GM20431 (cell line): ENCODE measurements around the gene MRPL34.

Experiments used
- in situ Hi-C: fragments of 300-500 bp; cut with MseI, MboI; formaldehyde crosslinking; loops from one replicate; pipeline ENCODE4 v1.15.0; 2020; ENCODE audit warnings: low sequenced_read_pairs; ENCODE audit not compliant: unreplicated experiment

The MRPL34 gene

DNA sequence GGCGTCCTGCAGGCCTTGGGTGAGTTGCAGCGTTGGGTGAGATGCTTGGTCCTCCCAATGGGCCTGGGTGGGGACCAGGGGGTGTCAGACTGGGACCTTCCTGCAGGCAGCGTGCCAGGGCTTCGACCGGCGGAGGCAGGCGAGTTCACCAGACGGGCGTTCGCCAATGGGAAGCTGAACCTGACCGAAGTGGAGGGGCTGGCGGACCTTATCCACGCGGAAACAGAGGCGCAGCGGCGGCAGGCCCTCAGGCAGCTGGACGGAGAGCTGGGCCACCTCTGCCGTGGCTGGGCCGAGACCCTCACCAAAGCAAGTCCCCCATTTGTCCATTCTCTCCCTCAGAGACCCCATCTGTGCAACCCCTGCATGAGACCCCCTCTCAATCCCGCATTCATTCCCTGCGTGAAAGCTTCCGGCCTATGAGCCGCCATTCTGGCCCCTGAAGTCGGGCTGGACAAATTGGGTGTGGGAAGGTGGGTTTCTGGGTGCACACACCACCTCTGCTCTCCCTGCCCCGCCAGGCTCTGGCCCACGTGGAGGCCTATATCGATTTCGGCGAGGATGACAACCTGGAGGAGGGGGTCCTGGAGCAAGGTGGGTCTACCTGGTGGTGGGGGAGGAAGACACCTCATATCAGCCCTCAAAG, 32.9 kb downstream of the MRPL34 start:
- in situ Hi-C loops, result no loop called here

DNA sequence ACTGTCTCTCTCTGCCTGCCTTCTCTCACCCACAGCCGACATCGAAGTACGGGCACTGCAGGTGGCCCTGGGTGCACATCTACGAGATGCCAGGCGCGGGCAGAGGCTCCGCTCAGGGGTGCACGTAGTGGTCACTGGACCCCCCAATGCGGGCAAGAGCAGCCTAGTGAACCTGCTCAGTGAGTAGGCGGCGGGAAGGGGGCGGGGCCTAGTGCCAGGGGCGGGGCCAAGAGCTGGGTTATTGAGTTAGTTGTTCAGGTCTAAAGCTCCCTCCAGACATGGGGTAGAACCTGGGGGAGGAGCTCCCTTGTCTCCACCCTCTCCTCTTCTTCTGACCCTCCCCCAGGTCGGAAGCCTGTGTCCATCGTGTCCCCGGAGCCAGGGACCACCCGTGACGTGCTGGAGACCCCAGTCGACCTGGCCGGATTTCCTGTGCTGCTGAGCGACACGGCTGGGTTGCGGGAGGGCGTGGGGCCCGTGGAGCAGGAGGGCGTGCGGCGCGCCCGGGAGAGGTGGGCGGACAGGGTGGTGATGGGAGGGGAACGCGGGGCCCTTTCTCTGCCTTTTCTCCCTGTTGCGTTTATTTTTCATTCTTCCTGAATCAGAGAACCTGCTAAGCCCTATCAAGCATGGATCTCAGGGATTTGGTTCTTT, 33.5 kb downstream of the MRPL34 start:
- in situ Hi-C loops, result no loop called here

GRCh38 chr19:17340302-17340870, 34.7 kb downstream of the MRPL34 start:
- in situ Hi-C loops, result loop anchor here (10.0 kb wide), 1 partner anchor 54 kb away; the partner anchor contains the start of gene CCDC194

- in situ Hi-C loops, result loop anchor here (10.0 kb wide), 1 partner anchor 54 kb away; the partner anchor contains the start of gene CCDC194
These were observed 35.2 kb downstream of the MRPL34 start for GRCh38 chr19:17340871-17341357.

DNA sequence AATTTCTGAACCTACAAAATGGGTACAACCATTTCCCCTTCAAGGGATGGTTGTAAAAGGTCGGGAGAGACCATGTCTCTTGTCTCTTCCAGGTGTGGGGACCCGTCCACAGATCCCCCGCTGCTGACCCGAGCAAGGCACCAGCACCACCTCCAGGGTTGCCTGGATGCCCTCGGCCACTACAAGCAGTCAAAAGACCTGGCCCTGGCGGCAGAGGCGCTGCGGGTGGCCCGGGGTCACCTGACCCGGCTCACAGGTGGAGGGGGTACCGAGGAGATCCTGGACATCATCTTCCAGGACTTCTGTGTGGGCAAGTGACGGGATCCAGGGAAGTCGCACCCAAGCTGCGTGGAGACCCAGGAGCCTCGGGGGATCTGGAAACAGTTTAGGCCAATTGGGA, 35.7 kb downstream of the MRPL34 start:
- in situ Hi-C loops, result loop anchor here (10.0 kb wide), 1 partner anchor 53 kb away; the partner anchor contains the start of gene CCDC194

DNA sequence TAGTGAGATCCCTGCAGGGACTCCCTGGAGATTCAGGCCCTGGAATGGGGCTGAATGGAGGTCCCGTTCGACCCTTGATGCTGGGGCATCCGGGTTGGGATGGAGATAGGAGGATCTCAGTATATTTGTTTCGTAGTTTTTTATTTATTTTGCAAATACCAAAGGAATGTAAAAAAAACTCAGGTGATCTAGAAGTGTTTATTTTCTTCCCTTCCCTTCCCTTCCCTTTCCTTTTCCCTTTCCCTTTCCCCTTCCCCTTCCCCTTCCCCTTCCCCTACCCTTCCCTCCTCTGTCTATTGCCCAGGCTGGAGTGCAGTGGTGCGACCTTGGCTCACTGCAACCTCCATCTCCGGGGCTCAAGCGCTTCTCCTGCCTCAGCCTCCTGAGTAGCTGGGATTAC, 36.2 kb downstream of the MRPL34 start:
- in situ Hi-C loops, result loop anchor here (10.0 kb wide), 1 partner anchor 53 kb away; the partner anchor contains the start of gene CCDC194

DNA sequence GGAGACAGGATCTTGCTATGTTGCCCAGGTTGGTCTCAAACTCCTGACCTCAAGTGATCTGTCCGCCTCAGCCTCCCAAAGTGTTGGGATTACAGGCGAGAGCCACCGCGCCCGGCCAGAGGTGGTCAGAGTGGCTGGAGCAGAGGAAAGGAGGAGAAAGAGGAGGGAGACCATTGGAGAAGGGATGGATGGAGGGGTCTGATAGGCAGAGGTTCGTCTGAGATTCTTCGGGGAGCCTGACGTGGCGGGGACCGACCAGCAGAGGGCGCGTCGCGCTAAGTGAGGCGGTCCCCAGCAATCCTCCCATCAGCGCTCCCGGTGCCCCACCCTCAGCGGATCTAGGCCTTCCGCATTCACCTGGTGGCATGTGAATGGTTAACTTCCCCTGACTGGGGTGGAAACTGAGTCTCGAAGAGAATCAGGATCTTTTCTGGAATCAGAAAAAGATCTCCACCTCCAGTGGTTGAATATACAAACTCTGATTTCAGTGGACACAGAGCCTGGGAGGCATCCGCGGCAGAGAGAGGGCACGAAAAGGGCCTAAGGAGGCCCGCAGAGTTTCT, 40.5 kb downstream of the MRPL34 start:
- in situ Hi-C loops, result loop anchor here (10.0 kb wide), 1 partner anchor 49 kb away; the partner anchor contains the start of gene CCDC194

DNA sequence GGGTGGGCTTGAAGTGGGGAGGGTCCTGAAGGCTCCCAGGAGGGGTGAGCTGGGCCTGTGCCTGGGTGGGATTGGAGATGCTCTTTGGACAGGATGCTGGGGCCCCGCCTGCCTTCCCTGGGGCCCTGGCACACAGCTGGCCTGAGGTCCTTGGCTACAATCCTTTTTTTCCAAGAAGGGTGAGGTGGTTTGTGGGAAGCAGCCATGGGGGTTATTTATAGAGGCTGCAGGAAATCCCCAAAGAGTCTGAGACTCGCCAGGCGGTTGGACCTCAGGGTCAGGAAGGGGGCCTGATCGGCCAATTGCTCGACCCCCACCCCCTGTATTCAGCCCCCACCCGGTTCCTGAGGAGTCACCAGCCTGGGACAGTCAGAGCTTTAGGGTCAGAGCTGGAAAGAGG, 41.7 kb downstream of the MRPL34 start:
- in situ Hi-C loops, result loop anchor here (10.0 kb wide), 1 partner anchor 47 kb away; the partner anchor contains the start of gene CCDC194

DNA sequence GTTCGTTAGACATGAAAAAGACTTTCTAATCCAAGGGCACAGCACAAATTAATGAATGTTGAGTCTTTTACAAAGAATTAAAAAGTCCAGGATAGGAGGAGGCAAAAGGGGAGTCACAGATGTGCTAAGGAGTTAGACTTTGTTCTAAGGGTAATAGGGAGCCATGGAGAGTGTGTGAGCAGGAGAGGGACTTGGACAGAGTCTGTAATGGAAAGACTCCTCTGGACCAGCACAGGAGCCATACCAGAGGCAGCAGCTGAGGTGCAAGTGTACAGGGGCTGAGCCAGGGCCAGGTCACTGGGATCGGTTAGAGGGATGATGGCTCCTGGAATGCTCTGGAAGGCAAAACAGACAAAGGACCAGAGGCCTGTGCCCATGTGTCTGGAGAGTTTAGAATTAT, 42.2 kb downstream of the MRPL34 start:
- in situ Hi-C loops, result loop anchor here (10.0 kb wide), 1 partner anchor 47 kb away; the partner anchor contains the start of gene CCDC194

DNA sequence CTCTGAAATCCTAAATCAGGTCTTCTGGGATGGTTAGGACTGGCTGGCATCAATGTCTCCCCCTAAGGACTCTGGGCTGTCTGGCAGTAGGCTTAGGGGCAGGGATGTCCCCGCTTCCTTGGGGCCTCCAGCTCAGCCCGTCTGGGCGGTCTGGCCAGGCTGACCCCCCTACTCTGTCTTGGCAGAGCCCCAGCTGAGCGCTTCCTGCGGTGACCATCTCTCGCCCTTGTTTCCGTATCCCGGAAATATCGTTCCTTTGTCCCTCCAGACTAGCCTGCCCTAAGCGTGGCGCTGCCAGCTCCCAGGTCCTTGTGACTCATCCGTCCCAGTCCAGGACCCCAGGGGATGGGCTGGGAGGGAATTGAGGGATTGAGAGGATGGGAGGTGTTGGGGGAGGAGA, 43.0 kb downstream of the MRPL34 start:
- in situ Hi-C loops, result loop anchor here (10.0 kb wide), 1 partner anchor 46 kb away; the partner anchor contains the start of gene CCDC194

DNA sequence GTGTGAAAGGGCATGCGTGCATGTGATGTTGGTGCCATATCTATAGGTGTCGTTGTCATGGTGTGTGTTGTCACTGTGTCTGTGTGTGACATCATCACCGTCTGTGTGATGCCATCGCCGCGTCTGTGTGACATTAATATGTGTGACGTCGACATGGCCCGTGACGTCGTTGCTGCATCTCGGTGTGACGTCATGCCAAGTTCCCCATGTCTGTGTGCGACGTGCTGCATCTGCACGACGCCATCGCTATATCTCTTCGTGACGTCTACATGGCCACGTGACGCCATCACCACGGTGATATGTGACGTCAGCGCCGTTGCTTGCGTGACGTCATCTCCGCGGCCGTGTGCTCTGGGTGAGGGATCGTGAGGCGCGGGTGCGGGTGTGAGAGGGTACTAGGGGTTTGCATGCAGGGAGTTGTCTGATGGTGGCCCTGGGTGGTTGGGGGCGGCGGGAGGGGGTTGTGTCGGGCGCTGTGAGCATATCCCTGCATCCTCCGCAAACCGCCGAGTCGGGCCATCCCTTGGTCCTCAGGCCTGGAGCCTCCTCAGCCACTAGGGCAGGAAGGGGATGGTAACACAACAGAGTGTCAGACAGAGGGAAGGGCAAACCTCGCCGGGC, 46.3 kb downstream of the MRPL34 start:
- in situ Hi-C loops, result no loop called here

GRCh38 chr19:17352608-17353280, 47.1 kb downstream of the MRPL34 start:
- in situ Hi-C loops, result no loop called here

DNA sequence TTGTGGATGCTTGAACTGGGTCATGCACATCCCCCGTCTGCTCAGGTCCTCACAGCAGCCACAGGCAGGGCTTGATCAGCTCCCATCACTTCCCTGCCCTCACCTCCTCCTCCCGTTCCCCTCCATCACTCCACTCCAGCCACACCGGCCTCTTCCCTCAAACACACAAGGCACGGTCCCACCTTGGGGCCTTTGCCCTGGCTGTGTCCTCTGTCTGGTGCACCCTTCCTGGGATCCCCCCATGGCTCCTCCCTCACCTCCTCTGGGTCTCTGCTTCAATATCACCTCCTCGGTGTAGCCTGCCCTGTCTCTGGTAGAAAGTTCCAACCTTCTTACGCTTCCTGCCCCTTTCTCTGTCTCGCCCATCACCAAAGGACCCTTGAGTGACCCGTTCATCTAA, 47.7 kb downstream of the MRPL34 start:
- in situ Hi-C loops, result no loop called here
